Epithelial cell of esophagus (primary cell): ENCODE data around the gene GRIPAP1.

Source experiments
- DNase-seq: peaks from one replicate; pipeline ENCODE4 v3.0.0; 2010; ENCODE audit warnings: low read depth
- H3K4me3 ChIP-seq: 2 replicates; pipeline ENCODE4 v1.5.1; 2011; ENCODE audit warnings: mild to moderate bottlenecking, low read length, control low read depth
- TF ChIP-seq, protein P1 (sequence below): IDR thresholded peaks from 2 replicates; pipeline ENCODE4 v1.5.1; 2011; ENCODE audit warnings: low read depth, mild to moderate bottlenecking, low read length, control low read depth, inconsistent platforms; ENCODE audit not compliant: insufficient read depth; ENCODE audit errors: missing control alignments

GRIPAP1 gene

DNA sequence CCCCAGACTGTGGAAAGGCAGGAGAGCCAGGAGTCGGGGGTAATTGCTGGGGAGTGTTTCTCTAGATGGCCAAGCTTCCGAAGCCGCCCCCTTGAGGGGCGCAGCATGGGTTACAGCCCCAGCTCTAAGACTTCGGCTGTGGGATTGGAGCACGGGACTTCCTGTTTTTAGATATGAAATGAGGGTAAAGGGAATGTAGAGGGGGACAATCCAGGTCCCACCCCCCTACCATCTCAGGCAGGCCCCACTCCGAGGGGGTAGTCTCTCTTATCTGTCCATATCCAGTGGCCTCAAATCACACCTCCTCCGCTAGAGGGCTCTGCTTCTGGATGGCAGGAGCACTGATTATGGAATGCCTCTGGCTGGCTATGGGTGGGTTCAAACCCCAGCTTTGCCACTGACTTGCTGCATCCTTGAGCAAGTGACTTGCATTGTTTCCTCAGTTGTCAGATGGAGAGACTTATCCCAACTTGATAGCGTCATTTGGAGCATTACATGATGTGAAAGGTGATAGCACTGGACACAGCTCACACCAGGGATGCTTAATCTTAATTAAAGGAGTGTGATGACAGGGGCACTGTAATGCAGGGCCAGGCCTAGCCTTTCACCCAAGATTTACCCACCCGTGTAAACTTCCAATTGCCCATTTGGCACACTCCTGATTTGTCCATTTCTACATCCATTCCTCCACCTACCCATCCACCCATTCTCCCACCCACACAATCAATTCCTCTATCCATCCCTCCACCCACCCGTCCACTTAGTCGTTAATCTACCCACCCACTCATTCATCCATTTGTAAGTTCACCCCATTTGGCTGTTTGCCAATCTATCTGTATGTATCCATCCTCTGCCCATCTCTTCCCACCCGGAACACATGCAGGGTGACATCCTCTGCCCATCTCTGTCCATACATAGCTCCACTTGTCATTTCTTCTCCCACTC is 29.6 kb downstream of the GRIPAP1 start:
- TF ChIP-seq, protein P1, sequence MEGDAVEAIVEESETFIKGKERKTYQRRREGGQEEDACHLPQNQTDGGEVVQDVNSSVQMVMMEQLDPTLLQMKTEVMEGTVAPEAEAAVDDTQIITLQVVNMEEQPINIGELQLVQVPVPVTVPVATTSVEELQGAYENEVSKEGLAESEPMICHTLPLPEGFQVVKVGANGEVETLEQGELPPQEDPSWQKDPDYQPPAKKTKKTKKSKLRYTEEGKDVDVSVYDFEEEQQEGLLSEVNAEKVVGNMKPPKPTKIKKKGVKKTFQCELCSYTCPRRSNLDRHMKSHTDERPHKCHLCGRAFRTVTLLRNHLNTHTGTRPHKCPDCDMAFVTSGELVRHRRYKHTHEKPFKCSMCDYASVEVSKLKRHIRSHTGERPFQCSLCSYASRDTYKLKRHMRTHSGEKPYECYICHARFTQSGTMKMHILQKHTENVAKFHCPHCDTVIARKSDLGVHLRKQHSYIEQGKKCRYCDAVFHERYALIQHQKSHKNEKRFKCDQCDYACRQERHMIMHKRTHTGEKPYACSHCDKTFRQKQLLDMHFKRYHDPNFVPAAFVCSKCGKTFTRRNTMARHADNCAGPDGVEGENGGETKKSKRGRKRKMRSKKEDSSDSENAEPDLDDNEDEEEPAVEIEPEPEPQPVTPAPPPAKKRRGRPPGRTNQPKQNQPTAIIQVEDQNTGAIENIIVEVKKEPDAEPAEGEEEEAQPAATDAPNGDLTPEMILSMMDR = peak; percentile 62
- H3K4me3 ChIP-seq = peak overlapping the region; percentile 13
- DNase-seq = peak; percentile 39

DNA sequence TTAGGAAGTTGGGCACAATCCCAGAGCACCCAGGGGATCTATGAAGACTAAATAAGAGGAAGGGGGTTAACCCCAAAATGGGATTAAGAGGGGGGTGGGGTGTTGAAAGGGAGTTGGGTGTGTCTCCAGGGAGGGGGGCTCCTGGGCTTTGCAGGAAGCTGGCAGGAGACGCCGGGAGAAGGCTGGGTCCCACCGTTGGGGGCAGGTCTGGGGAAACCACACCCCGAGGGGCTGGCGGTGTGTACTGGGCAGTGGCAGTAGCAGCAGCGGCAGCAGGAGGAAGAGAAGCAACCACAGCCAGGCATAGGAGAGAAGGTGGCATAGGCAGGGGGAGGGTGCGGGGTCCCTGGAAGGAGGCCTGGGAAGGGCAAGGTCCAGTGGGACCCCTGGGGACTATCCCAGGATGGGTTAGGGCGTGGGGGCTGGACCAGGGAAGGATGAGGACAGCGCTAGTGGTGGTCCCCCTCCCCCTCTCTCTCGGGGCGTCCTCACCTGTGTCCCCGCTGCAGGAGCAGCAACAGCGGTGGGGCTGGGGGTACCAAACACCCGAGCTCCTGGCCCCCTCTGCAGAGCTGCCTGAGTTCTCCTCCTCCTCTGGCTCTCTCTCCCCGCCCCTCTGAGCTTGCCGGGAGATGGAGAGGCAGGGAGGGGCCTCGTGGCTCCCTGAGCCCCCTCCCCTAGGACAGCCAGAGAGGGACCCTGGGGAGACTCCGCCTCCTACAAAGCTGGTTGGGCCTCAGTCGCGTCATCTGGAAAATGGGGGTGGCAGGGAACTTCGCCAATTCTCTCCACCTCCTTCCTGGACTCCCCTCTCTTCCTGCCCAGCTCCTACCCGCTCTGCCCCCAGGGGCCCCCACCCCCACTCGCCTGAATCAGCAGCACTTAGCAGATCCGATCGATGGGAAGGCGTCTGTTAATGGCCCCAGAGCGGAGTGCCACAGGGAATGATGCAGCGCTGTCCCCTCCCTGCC is 30.5 kb downstream of the GRIPAP1 start, which contains the start of gene KCND1:
TSS of gene KCND1 (minus strand) at position 596 of the 971 bp plus-strand sequence. CDS start 1,573 bp downstream, outside the sequence.
- peak; percentile 24 for DNase-seq
- TF ChIP-seq, protein P1 = no peak
- peak within 1 kb of the TSS; percentile 13 for H3K4me3 ChIP-seq

DNA sequence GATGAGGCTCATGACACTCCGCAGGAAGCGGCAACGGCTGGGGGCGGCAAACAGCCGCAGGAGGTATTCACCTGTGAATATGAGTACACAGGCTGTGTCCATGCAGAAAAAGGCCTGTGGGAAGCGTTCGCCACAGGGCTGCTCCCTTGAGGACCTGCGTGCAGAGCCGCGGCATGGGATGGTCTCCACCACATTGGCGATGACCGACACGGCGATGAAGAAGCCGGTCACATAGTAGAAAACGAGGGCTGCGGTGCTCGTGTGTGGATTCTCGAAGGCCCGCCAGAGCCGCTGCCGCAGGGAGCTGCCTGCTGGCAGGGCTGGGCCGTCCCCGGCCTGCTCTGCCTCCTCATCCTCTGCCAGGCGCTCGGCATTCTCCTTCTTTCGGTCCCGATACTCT is 32.6 kb downstream of the GRIPAP1 start:
- no peak overlapping the region for H3K4me3 ChIP-seq
- TF ChIP-seq, protein P1 = no peak

DNA sequence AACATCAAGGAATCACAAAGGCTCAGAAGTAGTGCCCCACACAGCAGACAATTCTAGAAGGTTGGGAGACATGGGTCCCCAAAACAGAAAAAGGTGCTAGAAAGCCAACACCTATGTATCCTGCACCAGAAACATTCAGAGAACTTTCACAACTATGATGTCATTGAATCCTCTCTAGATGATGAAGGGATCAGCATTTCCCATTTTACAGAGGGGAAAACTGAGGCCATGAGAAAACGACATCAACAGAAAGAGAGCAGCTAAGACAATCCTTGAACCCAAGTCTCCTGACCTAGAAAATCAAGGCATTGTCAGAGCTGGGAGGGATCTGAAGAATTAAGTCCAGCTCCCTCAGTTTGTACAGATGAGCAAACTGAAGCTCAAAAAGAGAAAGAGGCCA is 33.7 kb downstream of the GRIPAP1 start:
- TF ChIP-seq, protein P1 = no peak
- no peak overlapping the region for H3K4me3 ChIP-seq
- no peak for DNase-seq

More for the DNA sequence above, 32.6 kb downstream of the GRIPAP1 start:
- DNase-seq = no peak

DNA sequence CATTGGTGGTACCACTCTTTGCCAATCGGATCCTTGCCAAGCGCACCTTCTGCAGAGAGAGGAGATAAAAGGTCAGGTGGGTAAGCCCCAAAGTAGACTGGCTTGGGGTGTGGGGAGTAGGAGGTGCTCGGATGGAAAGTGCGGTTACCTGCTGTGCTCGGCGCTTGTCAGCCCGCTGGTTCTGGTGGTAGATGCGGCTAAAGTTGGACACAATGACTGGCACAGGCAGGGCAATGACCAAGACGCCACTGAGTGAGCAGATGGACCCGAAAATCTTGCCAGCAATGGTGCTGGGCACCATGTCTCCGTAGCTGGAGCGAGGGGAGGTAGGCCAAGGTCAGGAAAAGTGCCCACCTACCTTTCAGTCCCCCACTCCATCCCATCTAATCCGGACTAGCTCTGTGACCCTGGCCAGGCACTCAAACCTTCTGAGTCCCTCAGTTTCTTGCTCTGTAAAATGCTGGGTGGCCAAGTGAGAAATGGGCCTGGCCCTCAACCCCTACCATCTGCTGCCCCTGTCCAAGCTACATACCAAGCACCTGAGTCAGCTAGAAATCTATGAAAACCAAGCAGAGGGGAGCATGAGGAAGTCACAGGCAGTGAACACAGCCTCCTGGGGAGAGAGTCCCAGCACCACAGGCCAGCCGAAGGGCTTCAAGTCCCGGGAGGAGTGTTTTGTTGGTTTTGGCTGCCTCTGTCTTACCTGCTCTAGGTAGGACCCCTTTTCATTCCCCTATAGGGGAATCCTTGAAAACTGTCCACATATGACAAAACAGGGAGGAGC is 35.1 kb downstream of the GRIPAP1 start:
- H3K4me3 ChIP-seq = no peak overlapping the region
- DNase-seq = no peak
- TF ChIP-seq, protein P1 = no peak

DNA sequence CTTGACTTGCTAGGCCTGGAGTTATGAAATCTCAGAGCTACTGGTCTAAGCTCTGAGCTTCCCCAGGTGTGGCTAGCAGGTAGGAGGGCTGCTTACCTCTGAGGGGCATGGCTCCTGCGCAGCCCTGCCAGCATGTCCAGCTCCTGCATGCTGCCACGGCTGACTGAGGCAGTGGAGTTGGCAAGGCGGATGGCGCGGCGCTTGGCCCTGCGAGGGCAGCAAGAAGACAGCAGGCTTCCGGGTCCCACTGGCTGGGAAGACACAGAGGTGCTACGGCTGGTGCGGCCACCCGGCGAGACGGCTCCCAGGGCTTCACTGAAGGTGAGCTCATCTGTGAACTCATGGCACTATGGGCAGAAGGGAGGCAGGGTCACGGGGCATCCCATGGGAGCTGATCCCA is 36.1 kb downstream of the GRIPAP1 start:
- no peak for DNase-seq
- TF ChIP-seq, protein P1 = no peak
- H3K4me3 ChIP-seq = no peak overlapping the region
